NOMO-1 treated with dmso at 0.1 percent for 144 hours (cell line): ENCODE data around the gene ACAD9.
"Not testable (repeated sequence)": the region's sequence is repeated elsewhere in the genome, so short reads cannot be mapped to it uniquely, and the experiment has no call there.

Experiments used
- DNase-seq: peaks from one replicate; lab custom pipeline; 2025; ENCODE audit not compliant: unreplicated experiment; lab: John Stamatoyannopoulos, UW

Gene ACAD9

GRCh38 chr3:128859630-128860029, 19.8 kb upstream of the ACAD9 start:
- peak; percentile 35 for DNase-seq

DNA sequence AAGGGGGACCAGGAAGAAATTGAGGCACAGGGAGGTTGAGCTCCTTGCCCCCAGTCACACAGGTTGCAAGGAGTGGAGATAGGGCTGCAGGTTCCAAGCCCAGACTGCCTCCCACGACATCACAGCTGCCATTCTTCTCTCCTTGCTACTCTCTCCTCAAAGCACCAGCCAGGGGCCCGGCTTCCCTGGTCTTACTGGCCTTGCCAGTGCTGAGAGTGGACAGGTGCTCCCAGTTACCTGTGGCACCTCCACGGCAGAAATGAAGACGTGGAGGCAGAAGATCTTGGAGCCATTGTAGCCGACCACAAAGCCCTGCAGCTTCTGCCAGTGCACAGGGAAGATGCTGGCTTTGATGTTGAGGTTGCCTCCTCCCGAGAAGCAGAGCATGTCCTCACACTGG, 17.9 kb upstream of the ACAD9 start:
- DNase-seq, result no peak

GRCh38 chr3:128863560-128863959, 15.9 kb upstream of the ACAD9 start:
- DNase-seq, result no peak

DNA sequence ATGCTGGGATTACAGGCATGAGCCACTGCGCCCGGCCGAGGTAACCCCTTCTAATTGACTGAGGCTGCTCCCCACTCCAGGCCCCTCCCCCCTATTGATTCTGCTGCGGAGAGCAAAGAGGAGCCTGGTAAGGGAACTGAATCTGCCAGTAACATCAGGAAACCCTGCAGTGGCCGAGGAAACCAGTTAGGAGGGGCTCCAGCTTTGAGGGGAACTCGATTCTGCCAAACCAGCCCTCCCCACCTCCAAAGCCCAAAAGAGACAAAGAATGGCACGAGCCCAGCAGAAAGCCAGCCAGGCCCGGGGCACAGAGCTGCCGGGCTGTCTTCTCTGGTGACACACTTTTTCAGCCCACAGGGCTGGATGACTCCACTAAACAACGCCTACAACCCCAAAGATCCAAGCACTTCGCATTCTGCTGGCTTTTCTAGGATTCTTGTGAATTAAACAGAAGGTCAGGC, 15.0 kb upstream of the ACAD9 start:
- DNase-seq, result peak; percentile 82

- peak; percentile 62 for DNase-seq
These were observed 14.3 kb upstream of the ACAD9 start for GRCh38 chr3:128864849-128865804.

- no peak for DNase-seq
These were observed 12.0 kb upstream of the ACAD9 start for GRCh38 chr3:128867200-128868125.

DNA sequence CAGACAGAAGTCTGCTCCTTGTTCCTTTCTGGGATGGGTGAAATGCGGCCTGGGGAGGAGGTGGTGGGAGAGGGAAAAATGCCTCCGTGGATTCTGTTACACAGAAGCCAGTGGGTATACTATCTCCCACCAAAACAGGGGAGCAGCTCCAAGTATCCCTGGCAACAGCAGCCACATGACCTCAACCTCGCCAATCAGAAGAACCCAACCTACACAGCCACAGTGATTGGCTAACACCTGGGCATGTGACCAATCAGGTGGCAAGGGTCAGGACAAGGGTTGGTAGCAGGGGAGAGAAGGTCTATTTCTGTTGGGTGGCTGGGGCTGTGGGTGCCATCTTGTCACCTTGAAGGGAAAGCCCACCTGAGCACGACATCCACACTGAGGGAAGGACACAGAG, 9.1 kb upstream of the ACAD9 start:
- DNase-seq, result no peak

GRCh38 chr3:128872282-128872681, 7.1 kb upstream of the ACAD9 start:
- no peak for DNase-seq

DNA sequence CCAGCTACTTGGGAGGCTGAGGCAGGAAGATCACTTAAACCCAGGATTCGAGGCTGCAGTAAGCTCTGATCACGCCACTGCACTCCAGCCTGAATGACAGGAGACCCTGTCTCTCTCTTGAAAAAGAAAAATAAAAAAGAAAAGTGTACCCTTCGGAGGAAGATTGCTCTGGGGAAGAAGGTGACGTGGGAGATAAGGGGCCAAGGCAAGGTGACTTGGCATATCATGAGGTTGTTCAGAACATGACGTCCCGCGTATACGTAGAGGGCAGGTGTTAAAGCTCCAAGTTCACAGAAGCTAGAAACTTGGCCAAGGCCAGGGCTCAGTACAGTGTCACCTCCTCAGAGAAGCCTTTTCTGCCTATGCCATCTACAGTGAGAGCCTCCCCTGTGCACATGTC, 6.7 kb upstream of the ACAD9 start:
- DNase-seq, result no peak

DNA sequence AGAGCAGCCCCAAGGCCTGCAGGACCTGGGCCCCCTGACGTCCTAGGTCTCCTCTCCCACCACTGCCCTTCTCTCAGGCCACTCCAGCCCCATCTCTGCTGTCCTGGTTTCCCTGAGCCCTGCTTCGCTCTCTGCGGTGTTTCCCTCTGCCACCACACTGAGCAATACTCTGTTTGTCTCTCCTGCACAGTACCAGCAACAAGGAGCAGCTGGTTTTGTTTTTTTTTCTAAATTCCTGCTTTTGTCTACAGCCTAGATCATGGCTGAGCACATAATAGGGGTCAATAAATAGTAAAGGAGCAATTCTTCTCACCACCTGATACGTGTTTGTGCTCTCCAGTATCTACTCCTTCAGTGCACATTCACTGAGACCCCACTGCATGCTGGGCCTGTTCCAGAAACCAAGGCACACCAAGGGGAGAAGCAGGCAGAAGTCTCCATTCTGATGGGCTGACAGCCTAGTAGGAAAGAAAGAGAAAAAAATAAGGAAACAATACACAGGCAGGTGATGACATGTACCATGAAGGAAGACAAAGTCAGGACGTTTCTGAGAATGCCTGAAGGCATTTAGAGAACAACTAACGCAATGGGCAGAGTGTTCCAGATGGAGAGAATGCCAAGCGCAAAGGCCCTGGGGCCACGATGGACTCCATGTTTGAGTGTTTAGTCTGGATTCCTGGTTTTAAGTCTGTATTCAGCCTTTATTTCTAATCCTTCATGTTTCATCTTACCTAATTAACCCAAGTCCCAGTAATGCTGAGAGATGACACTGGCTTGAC, 6.0 kb upstream of the ACAD9 start:
- DNase-seq, result no peak

DNA sequence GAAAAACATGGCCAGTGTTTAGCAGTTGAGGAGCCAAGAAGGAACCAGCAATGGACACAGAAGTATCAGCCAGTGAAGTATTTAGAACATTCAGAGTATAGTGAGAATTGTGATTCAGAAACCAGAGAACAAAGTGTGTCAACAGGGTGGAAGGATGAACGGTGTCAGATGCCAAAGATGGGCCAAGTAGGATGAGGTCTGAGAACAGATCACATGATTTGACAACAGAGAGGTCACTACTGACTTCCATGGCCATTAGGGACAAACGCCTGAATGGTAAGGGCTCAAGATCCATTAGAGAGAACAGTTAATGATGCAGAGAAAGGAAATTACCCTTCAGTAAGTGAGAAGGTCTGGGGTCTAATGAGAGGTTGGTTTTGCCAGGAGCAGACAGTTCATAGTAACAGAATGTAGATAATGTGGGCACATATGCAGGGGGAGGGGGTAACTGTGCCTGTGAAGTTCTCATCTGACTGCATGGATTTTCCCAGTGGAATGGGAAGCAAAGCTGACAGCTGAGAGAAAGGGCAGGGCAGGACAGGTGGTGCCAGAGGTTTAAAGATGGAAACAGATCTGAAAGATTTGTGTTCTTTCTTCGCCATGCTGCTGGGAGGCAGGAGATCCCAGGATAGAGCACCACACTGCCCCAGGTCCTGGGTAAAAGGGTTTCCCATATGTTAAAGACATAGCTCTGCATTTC, 4.8 kb upstream of the ACAD9 start:
- DNase-seq, result no peak

DNA sequence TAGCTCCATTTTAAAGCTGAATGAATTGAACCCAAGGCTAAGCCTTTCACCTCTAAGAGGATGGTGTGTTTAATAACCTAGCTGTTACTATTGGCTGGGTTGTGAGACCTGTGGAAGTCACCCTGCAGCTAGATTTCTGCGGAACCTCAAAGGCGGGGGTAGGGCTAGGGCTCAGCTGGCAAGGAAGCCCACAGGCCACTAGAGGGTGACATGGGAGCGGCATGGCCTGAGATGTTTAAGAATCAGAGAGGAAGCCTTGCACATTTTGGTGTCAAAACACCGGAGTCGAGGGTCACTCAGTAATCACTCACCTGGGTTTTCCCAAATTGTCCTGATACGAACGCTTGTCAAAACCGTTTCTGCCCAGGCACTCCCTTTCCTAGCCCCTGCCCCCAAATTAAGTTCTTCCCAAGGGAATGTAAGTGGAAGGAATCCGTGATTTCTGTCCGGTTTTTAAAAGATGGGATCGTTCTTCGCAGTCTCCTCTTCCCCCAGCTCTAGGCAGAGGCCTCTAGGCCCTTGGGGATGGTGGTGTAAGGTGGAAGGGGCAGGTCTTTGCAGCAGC, 3.8 kb upstream of the ACAD9 start:
- DNase-seq, result peak; percentile 93

DNA sequence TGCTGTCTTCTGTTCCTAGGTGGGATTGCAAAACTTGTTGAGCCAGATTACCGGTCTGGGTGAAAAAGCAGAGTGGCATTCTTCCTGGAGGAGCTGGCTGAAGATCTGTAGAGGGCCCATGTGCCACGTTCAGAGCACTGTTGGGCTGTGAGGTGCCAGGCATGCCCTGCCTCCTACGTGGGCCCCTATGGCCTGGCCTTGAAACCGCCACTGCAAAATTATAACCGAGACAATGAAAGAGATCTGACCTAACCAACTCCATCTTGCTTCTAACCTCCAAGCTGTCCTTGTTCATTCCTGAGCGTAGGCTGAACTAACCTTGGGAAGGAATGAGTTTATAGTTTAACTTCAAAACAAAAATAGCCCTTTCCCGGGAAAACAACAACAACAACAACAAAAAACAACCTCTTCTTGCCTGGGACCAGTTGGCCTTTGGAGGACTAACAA, 1.4 kb upstream of the ACAD9 start:
- DNase-seq, result no peak

DNA sequence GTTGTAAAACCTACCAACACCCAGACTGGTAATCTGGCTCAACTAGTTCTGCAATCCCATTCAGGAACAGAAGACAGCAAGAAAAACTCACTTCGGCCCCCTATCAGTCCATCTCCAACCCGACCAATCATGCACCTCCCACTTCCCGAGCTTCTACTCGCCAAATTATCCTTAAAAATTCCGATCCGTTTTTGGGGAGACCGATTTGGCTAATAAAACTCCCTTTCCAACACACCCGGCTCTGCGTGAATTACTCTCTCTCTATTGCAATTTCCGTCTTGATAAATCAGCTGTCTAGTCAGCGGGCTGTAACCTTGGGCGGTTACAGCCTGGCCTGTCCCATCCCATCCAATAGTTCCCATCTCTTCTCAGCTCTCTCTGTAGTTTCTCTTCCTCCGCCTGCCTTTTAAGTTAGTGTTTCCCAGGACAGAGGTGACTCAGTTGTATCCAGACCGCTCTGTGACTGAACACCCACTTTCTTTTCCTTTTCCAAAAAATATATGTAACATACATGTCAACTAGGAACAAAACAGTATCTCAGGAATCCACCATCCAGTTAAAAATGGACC, 780 bp upstream of the ACAD9 start:
- peak; percentile 57 for DNase-seq

GRCh38 chr3:128879991-128880390, 571 bp downstream of the ACAD9 start:
- DNase-seq, result no peak

- DNase-seq, result not testable (repeated sequence)
These were observed 1.0 kb downstream of the ACAD9 start for GRCh38 chr3:128880455-128880854.

- DNase-seq, result no peak
These were observed 2.2 kb downstream of the ACAD9 start for GRCh38 chr3:128881576-128881975.

DNA sequence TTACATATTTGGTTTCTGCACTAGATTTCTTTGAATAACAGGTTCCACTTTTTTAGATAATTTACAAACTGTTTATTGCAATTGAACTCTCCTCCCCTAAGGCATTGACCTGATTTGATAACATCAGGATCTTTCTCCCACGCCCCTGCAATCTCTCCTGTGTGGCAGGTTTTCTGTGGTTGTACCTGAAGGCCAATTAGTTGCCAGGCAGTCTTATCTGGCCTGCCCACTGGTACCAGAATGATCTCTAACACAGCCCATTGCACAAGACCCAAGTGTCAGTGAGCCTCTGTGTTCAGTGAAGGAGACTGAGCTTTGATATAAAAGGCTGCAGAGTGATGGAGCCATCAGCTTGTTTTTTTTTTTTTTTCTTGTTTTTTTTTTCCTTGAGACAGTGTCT, 3.3 kb downstream of the ACAD9 start:
- no peak for DNase-seq

DNA sequence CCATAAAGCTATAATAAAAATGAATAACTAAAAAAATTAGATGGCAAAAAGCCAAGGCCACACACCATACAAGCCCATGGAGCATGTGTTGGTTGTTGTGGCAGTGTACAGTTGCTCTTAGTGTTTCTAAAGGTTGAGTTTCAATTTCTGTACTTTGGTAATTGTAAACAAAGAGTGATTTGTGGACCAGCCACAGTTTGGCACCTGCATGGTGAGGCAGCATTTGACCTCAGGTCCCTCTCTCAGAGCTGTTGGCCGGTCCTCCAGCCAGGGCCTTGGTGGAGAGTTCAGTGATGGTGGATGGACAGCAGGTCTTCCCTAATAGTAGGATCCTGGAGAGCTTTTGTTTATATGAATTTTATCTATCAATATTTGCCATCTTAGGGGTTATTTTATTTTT, 5.6 kb downstream of the ACAD9 start:
- no peak for DNase-seq
